HG03196 (cell line): ENCODE data around the gene DIPK1A.

Experiments
- ATAC-seq: cut with Tn5 transposase; IDR thresholded peaks from one replicate; pipeline ENCODE4 v1.9.1; 2021; ENCODE audit not compliant: unreplicated experiment

DIPK1A gene

GRCh38 chr1:92953491-92953890 lies 7.8 kb downstream of the DIPK1A start:
- ATAC-seq = peak; percentile 68

- ATAC-seq = no peak
Measured at GRCh38 chr1:92952714-92953113, 8.5 kb downstream of the DIPK1A start.

- peak; percentile 57 for ATAC-seq
Measured at GRCh38 chr1:92951141-92951582, 10.1 kb downstream of the DIPK1A start.

- ATAC-seq = no peak
Measured at GRCh38 chr1:92949937-92950817, 11.1 kb downstream of the DIPK1A start.

GRCh38 chr1:92948071-92948470 lies 13.2 kb downstream of the DIPK1A start:
- no peak for ATAC-seq

GRCh38 chr1:92945748-92946270 lies 15.5 kb downstream of the DIPK1A start:
- ATAC-seq = no peak

- ATAC-seq = no peak
Measured at GRCh38 chr1:92944901-92945747, 16.1 kb downstream of the DIPK1A start.

GRCh38 chr1:92943502-92943847 lies 17.8 kb downstream of the DIPK1A start:
- ATAC-seq = no peak

GRCh38 chr1:92940541-92940940 lies 20.7 kb downstream of the DIPK1A start:
- ATAC-seq = no peak

GRCh38 chr1:92937731-92938130 lies 23.5 kb downstream of the DIPK1A start:
- ATAC-seq = no peak

- no peak for ATAC-seq
Measured at GRCh38 chr1:92936865-92937264, 24.4 kb downstream of the DIPK1A start.

GRCh38 chr1:92934395-92935378 lies 26.6 kb downstream of the DIPK1A start:
- no peak for ATAC-seq

GRCh38 chr1:92933459-92933858 lies 27.8 kb downstream of the DIPK1A start:
- ATAC-seq = no peak

- no peak for ATAC-seq
Measured at GRCh38 chr1:92931691-92932090, 29.6 kb downstream of the DIPK1A start.

- no peak for ATAC-seq
Measured at GRCh38 chr1:92929461-92929860, 31.8 kb downstream of the DIPK1A start.

- ATAC-seq = no peak
Measured at GRCh38 chr1:92927870-92928269, 33.4 kb downstream of the DIPK1A start.

- ATAC-seq = no peak
Measured at GRCh38 chr1:92926873-92927272, 34.4 kb downstream of the DIPK1A start.

GRCh38 chr1:92924501-92924900 lies 36.8 kb downstream of the DIPK1A start:
- ATAC-seq = no peak

GRCh38 chr1:92923664-92924063 lies 37.6 kb downstream of the DIPK1A start:
- no peak for ATAC-seq

GRCh38 chr1:92922356-92923035 lies 38.8 kb downstream of the DIPK1A start:
- ATAC-seq = no peak
